HG03469 (cell line): ENCODE results near the gene BTAF1.
"Not testable (repeated sequence)": the region's sequence is repeated elsewhere in the genome, so short reads cannot be mapped to it uniquely, and the experiment has no call there.

Experiments used
- ATAC-seq: cut with Tn5 transposase; IDR thresholded peaks from one replicate; pipeline ENCODE4 v1.9.1; 2021; ENCODE audit warnings: mild to moderate bottlenecking, moderate library complexity, moderate number of reproducible peaks; ENCODE audit not compliant: unreplicated experiment

BTAF1 gene

GRCh38 chr10:91976317-91977051 lies 52.9 kb downstream of the BTAF1 start:
- no peak for ATAC-seq

GRCh38 chr10:91977491-91977890 lies 53.9 kb downstream of the BTAF1 start:
- ATAC-seq: no peak

- ATAC-seq: no peak
These were observed 55.0 kb downstream of the BTAF1 start for GRCh38 chr10:91978585-91978984.

GRCh38 chr10:91980319-91980718 lies 56.7 kb downstream of the BTAF1 start:
- ATAC-seq: no peak

- ATAC-seq: no peak
These were observed 59.8 kb downstream of the BTAF1 start for GRCh38 chr10:91983416-91983815.

GRCh38 chr10:91987397-91988037 lies 63.9 kb downstream of the BTAF1 start:
- no peak for ATAC-seq

- no peak for ATAC-seq
These were observed 68.5 kb downstream of the BTAF1 start for GRCh38 chr10:91992031-91992430.

- ATAC-seq: no peak
These were observed 72.7 kb downstream of the BTAF1 start for GRCh38 chr10:91996266-91996665.

- ATAC-seq: no peak
These were observed 78.0 kb downstream of the BTAF1 start for GRCh38 chr10:92001581-92001980.

- ATAC-seq: no peak
These were observed 78.4 kb downstream of the BTAF1 start for GRCh38 chr10:92001995-92002394.

- no peak for ATAC-seq
These were observed 79.7 kb downstream of the BTAF1 start for GRCh38 chr10:92003258-92003657.

- no peak for ATAC-seq
These were observed 82.4 kb downstream of the BTAF1 start for GRCh38 chr10:92005978-92006377.

- ATAC-seq: no peak
These were observed 85.9 kb downstream of the BTAF1 start for GRCh38 chr10:92009445-92009844.

GRCh38 chr10:92010047-92010735 lies 86.6 kb downstream of the BTAF1 start:
- no peak for ATAC-seq

GRCh38 chr10:92011560-92012214 lies 88.1 kb downstream of the BTAF1 start:
- no peak for ATAC-seq

- ATAC-seq: no peak
These were observed 91.0 kb downstream of the BTAF1 start for GRCh38 chr10:92014620-92015019.

- ATAC-seq: no peak
These were observed 101.1 kb downstream of the BTAF1 start for GRCh38 chr10:92024700-92025099.

GRCh38 chr10:92025340-92025739 lies 101.8 kb downstream of the BTAF1 start:
- ATAC-seq: not testable (repeated sequence)

- ATAC-seq: no peak
These were observed 103.6 kb downstream of the BTAF1 start for GRCh38 chr10:92027141-92027540.

GRCh38 chr10:92031580-92031979 lies 108.0 kb downstream of the BTAF1 start:
- no peak for ATAC-seq

GRCh38 chr10:92033070-92033469 lies 109.5 kb downstream of the BTAF1 start:
- not testable (repeated sequence) for ATAC-seq
